Suprapubic skin (tissue), 4 donors: Measurements from ENCODE around the gene RERE.

Experiments used
- CTCF ChIP-seq, 2 donors: fragments of 200-600 bp in 1 of 2; fragments of 450-650 bp in 1 of 2; sonication (generic) in 1 of 2; IDR thresholded peaks; one replicate each; pipeline ENCODE4 v1.5.1; 2016 to 2019; ENCODE audit warnings: antibody characterized with exemption in 2 of 2, mild to moderate bottlenecking in 1 of 2, moderate library complexity in 1 of 2
- EP300 ChIP-seq: sonication (generic); formaldehyde crosslinking; IDR thresholded peaks from one replicate; pipeline ENCODE4 v1.6.1; 2017; ENCODE audit warnings: antibody characterized with exemption
- POLR2A ChIP-seq, 2 donors: fragments of 450-650 bp; IDR thresholded peaks; one replicate each; pipeline ENCODE4 v1.6.1; 2017; ENCODE audit warnings: antibody characterized with exemption in 2 of 2, mild to moderate bottlenecking in 2 of 2, moderate library complexity in 2 of 2
- POLR2AphosphoS5 ChIP-seq, 3 donors: sonication (generic); formaldehyde crosslinking; IDR thresholded peaks; one replicate each; pipeline ENCODE4 v1.6.1; 2017; ENCODE audit warnings: antibody characterized with exemption in 3 of 3

GRCh38 chr1:8646189-8646588 is 171.3 kb downstream of the RERE start:
- TF ChIP-seq CTCF (IDR thresholded peaks at IDR 0.05) = no peak
- no peak for TF ChIP-seq POLR2A (IDR thresholded peaks at IDR 0.05)
- TF ChIP-seq EP300 = no peak
- TF ChIP-seq POLR2AphosphoS5 (IDR thresholded peaks at IDR 0.05) = no peak
